ENCODE data around the gene SMAD5.

SMAD5 gene

DNA sequence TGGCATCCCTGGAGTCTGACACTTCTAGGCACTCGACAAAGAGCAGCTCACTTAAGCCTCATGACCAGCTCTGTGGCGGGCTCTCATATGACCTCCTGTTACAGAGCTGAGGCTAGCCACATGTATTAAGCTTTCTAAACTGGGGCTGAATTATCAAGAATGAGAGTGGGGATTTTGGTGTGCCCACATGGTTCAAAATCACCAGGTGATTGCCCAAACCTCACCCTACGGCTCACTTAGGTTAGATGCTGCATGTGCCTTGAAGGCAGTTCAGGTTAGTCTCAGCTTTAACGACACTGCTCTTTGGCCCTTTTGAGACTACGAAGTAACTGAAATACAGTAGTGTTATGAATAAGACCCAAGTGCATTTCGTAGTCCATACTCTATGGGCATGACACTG, 99.7 kb downstream of the SMAD5 start:
- H3K4me1 ChIP-seq (ENCODE audit: control insufficient read depth in 1 of 2, insufficient read depth in 2 of 2, low read length in 2 of 2), result no peaks in the 10 kb centered on the region
- no peak overlapping the region for H3K4me3 ChIP-seq (ENCODE audit: low read depth in 1 of 2, low read length in 2 of 2)
- no peaks in the 10 kb centered on the region for H3K36me3 ChIP-seq (ENCODE audit: control insufficient read depth in 1 of 2, insufficient read depth in 2 of 2, low read length in 2 of 2)
- no peak overlapping the region for H3K27ac ChIP-seq (ENCODE audit: low read length)
- H3K27me3 ChIP-seq (ENCODE audit: low read depth, low read length), result no peaks in the 10 kb centered on the region
- H3K9me3 ChIP-seq (ENCODE audit: control insufficient read depth in 1 of 2, low read length in 2 of 2), result no peaks in the 10 kb centered on the region
